Thyroid gland (tissue), 4 donors: Measurements from ENCODE around the gene BAHD1.

Experiments
- POLR2A ChIP-seq, 2 donors: fragments of 450-650 bp; IDR thresholded peaks; one replicate each; pipeline ENCODE4 v1.6.1; 2017; ENCODE audit warnings: antibody characterized with exemption in 2 of 2, mild to moderate bottlenecking in 2 of 2, moderate library complexity in 1 of 2
- TF ChIP-seq, protein P1 (sequence below), 6 experiments: fragments of 200-600 bp in 3 of 6; fragments of 450-650 bp in 3 of 6; sonication (generic) in 3 of 6; IDR thresholded peaks; one replicate each; pipeline ENCODE4 v1.5.1; 2016 to 2019; ENCODE audit warnings: antibody characterized with exemption in 6 of 6, mild to moderate bottlenecking in 2 of 6, inconsistent platforms in 1 of 6, moderate library complexity in 1 of 6

DNA sequence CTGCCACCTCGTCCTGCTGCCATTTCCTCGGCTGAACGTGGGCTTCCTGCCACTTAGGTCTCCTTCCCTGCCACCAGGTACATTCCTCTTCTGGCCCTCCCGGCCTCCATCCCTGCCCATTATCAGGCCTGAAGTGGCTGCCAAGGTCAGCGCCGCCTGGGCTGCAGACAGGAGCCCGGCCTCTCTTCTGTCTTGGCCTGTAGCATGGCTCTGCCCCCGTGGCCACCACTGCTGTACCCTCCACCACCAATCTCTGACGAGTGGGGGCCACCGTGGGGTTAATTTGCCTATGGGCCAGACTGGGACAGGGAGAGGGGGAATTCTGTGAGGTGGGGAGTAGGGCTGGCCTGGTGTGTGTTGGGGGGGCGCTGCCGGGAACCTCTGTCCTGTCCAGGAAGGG, 2.0 kb upstream of the BAHD1 start:
- no peak for TF ChIP-seq POLR2A (IDR thresholded peaks at IDR 0.05)
- TF ChIP-seq, protein P1, sequence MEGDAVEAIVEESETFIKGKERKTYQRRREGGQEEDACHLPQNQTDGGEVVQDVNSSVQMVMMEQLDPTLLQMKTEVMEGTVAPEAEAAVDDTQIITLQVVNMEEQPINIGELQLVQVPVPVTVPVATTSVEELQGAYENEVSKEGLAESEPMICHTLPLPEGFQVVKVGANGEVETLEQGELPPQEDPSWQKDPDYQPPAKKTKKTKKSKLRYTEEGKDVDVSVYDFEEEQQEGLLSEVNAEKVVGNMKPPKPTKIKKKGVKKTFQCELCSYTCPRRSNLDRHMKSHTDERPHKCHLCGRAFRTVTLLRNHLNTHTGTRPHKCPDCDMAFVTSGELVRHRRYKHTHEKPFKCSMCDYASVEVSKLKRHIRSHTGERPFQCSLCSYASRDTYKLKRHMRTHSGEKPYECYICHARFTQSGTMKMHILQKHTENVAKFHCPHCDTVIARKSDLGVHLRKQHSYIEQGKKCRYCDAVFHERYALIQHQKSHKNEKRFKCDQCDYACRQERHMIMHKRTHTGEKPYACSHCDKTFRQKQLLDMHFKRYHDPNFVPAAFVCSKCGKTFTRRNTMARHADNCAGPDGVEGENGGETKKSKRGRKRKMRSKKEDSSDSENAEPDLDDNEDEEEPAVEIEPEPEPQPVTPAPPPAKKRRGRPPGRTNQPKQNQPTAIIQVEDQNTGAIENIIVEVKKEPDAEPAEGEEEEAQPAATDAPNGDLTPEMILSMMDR (IDR thresholded peaks at IDR 0.05): no peak
